Mesodermal cell (in vitro differentiated cells): ENCODE measurements around the gene TMEM129.

ENCODE experiments used
- H3K27ac ChIP-seq: 2 replicates; pipeline ENCODE4 v1.7.0; 2013; ENCODE audit warnings: mild to moderate bottlenecking, low read depth, low read length, moderate library complexity; ENCODE audit not compliant: severe bottlenecking
- H3K36me3 ChIP-seq: 2 replicates; pipeline ENCODE4 v1.7.1; 2013; ENCODE audit warnings: mild to moderate bottlenecking, low read length, moderate library complexity; ENCODE audit not compliant: control insufficient read depth, insufficient read depth
- H3K4me1 ChIP-seq: one replicate; pipeline ENCODE4 v1.7.1; 2013; ENCODE audit warnings: mild to moderate bottlenecking, low read length; ENCODE audit not compliant: insufficient read depth, control insufficient read depth, poor library complexity, severe bottlenecking
- H3K4me3 ChIP-seq: 2 replicates; pipeline ENCODE4 v1.7.0; 2013; ENCODE audit warnings: low read length, control low read depth, mild to moderate bottlenecking; ENCODE audit not compliant: insufficient read depth, poor library complexity, severe bottlenecking; ENCODE audit errors: extremely low read depth
- H3K9me3 ChIP-seq: 2 replicates; pipeline ENCODE4 v1.7.1; 2013; ENCODE audit warnings: mild to moderate bottlenecking, low read length, moderate library complexity; ENCODE audit not compliant: control insufficient read depth
- WGBS, 2 experiments: methylation state at CpG; one replicate each; pipeline ENCODE4 v1.1.5; 2013; ENCODE audit warnings: missing lambda C conversion rate in 2 of 2; ENCODE audit not compliant: insufficient coverage in 2 of 2; 5-methylcytosine and 5-hydroxymethylcytosine counted together

The TMEM129 gene

GRCh38 chr4:1741208-1741607 is 20.1 kb upstream of the TMEM129 start:
- Histone ChIP-seq H3K4me1 (no peaks in the 10 kb centered on the region), H3K4me3 (no peak overlapping the region), H3K36me3 (peaks cover 82% of the 10 kb centered on the region), H3K27ac (no peak overlapping the region), H3K9me3 (peaks cover 26% of the 10 kb centered on the region)
- WGBS, 2 experiments: 90 to 92% methylated on average over 17 of the region's 17 CpGs

- Histone ChIP-seq H3K9me3 (peaks cover 26% of the 10 kb centered on the region), H3K4me1 (no peaks in the 10 kb centered on the region), H3K36me3 (peaks cover 94% of the 10 kb centered on the region), H3K4me3 (no peak overlapping the region), H3K27ac (no peak overlapping the region)
- 96 to 97% methylated on average over 14 to 19 of the region's 22 CpGs for WGBS, 2 experiments
Observed at GRCh38 chr4:1740021-1740545, 19.0 kb upstream of the TMEM129 start.

- H3K36me3 ChIP-seq: peaks cover 96% of the 10 kb centered on the region
- H3K4me3 ChIP-seq: no peak overlapping the region
- peaks cover 26% of the 10 kb centered on the region for H3K9me3 ChIP-seq
- H3K4me1 ChIP-seq: no peaks in the 10 kb centered on the region
- WGBS, 2 experiments: 96 to 97% methylated on average over 9 of the region's 9 CpGs
- no peak overlapping the region for H3K27ac ChIP-seq
Observed at GRCh38 chr4:1739358-1739757, 18.2 kb upstream of the TMEM129 start.

GRCh38 chr4:1738410-1738809 is 17.3 kb upstream of the TMEM129 start:
- WGBS, 2 experiments: 96 to 97% methylated on average over 4 of the region's 4 CpGs
- Histone ChIP-seq H3K9me3 (peaks cover 26% of the 10 kb centered on the region), H3K27ac (no peak overlapping the region), H3K4me3 (no peak overlapping the region), H3K36me3 (peaks cover 96% of the 10 kb centered on the region), H3K4me1 (no peaks in the 10 kb centered on the region)

GRCh38 chr4:1737666-1738065 is 16.5 kb upstream of the TMEM129 start:
- peaks cover 100% of the 10 kb centered on the region for H3K36me3 ChIP-seq
- no peak overlapping the region for H3K4me3 ChIP-seq
- WGBS, 2 experiments: 95% methylated on average over 6 to 15 of the region's 15 CpGs

GRCh38 chr4:1736812-1737211 is 15.7 kb upstream of the TMEM129 start:
- peaks cover 26% of the 10 kb centered on the region for H3K9me3 ChIP-seq
- H3K27ac ChIP-seq: no peak overlapping the region
- no peaks in the 10 kb centered on the region for H3K4me1 ChIP-seq
- H3K4me3 ChIP-seq: no peak overlapping the region
- H3K36me3 ChIP-seq: peaks cover 100% of the 10 kb centered on the region
- WGBS, 2 experiments: 96 to 97% methylated on average over 12 to 13 of the region's 13 CpGs

More at GRCh38 chr4:1737666-1738065, 16.5 kb upstream of the TMEM129 start:
- Histone ChIP-seq H3K9me3 (peaks cover 26% of the 10 kb centered on the region), H3K27ac (no peak overlapping the region), H3K4me1 (no peaks in the 10 kb centered on the region)

- Histone ChIP-seq H3K36me3 (peaks cover 100% of the 10 kb centered on the region), H3K27ac (no peak overlapping the region), H3K9me3 (peaks cover 26% of the 10 kb centered on the region), H3K4me1 (no peaks in the 10 kb centered on the region), H3K4me3 (no peak overlapping the region)
- 93 to 94% methylated on average over 15 to 19 of the region's 20 CpGs for WGBS, 2 experiments
Observed at GRCh38 chr4:1735215-1735614, 14.1 kb upstream of the TMEM129 start.

GRCh38 chr4:1732911-1733310 is 11.8 kb upstream of the TMEM129 start:
- no peak overlapping the region for H3K27ac ChIP-seq
- H3K9me3 ChIP-seq: peaks cover 17% of the 10 kb centered on the region
- no peak overlapping the region for H3K4me3 ChIP-seq
- 98% methylated on average over 9 to 10 of the region's 10 CpGs for WGBS, 2 experiments
- peaks cover 94% of the 10 kb centered on the region for H3K36me3 ChIP-seq
- peaks cover 7% of the 10 kb centered on the region for H3K4me1 ChIP-seq

GRCh38 chr4:1731180-1731579 is 10.1 kb upstream of the TMEM129 start:
- 92 to 97% methylated on average over 10 of the region's 10 CpGs for WGBS, 2 experiments

GRCh38 chr4:1730532-1731135 is 9.5 kb upstream of the TMEM129 start:
- H3K9me3 ChIP-seq: no peaks in the 10 kb centered on the region
- no peak overlapping the region for H3K27ac ChIP-seq
- 97 to 98% methylated on average over 15 of the region's 16 CpGs for WGBS, 2 experiments
- no peak overlapping the region for H3K4me3 ChIP-seq
- peaks cover 20% of the 10 kb centered on the region for H3K4me1 ChIP-seq
- H3K36me3 ChIP-seq: peaks cover 86% of the 10 kb centered on the region

More at GRCh38 chr4:1731180-1731579, 10.1 kb upstream of the TMEM129 start:
- no peaks in the 10 kb centered on the region for H3K9me3 ChIP-seq
- H3K4me1 ChIP-seq: peaks cover 20% of the 10 kb centered on the region
- peaks cover 86% of the 10 kb centered on the region for H3K36me3 ChIP-seq
- H3K27ac ChIP-seq: no peak overlapping the region
- no peak overlapping the region for H3K4me3 ChIP-seq
